ENCODE measurements around the gene PKP4.

PKP4 gene

GRCh38 chr2:158539176-158540005 is 82.6 kb downstream of the PKP4 start:
- no peak for DNase-seq (ENCODE audit: extremely low read depth in 1 of 2, low read depth in 1 of 2)

GRCh38 chr2:158542577-158542976 is 85.8 kb downstream of the PKP4 start:
- DNase-seq (ENCODE audit: extremely low read depth in 1 of 2, low read depth in 1 of 2): no peak

GRCh38 chr2:158543957-158544356 is 87.2 kb downstream of the PKP4 start:
- no peak for DNase-seq (ENCODE audit: extremely low read depth in 1 of 2, low read depth in 1 of 2)

GRCh38 chr2:158544998-158545397 is 88.2 kb downstream of the PKP4 start:
- DNase-seq (ENCODE audit: extremely low read depth in 1 of 2, low read depth in 1 of 2): no peak

GRCh38 chr2:158546412-158547144 is 89.8 kb downstream of the PKP4 start:
- no peak for DNase-seq (ENCODE audit: extremely low read depth in 1 of 2, low read depth in 1 of 2)

- DNase-seq (ENCODE audit: extremely low read depth in 1 of 2, low read depth in 1 of 2): no peak
Observed at GRCh38 chr2:158553257-158553656, 96.5 kb downstream of the PKP4 start.

- DNase-seq (ENCODE audit: extremely low read depth in 1 of 2, low read depth in 1 of 2): no peak
Observed at GRCh38 chr2:158554996-158555395, 98.2 kb downstream of the PKP4 start.

GRCh38 chr2:158556124-158556523 is 99.4 kb downstream of the PKP4 start:
- DNase-seq (ENCODE audit: extremely low read depth in 1 of 2, low read depth in 1 of 2): no peak

GRCh38 chr2:158557752-158558151 is 101.0 kb downstream of the PKP4 start:
- DNase-seq (ENCODE audit: extremely low read depth in 1 of 2, low read depth in 1 of 2): no peak

- no peak for DNase-seq (ENCODE audit: extremely low read depth in 1 of 2, low read depth in 1 of 2)
Observed at GRCh38 chr2:158559252-158559651, 102.5 kb downstream of the PKP4 start.

- no peak for DNase-seq (ENCODE audit: extremely low read depth in 1 of 2, low read depth in 1 of 2)
Observed at GRCh38 chr2:158560259-158560658, 103.5 kb downstream of the PKP4 start.

- DNase-seq (ENCODE audit: extremely low read depth in 1 of 2, low read depth in 1 of 2): no peak
Observed at GRCh38 chr2:158561054-158561453, 104.3 kb downstream of the PKP4 start.

GRCh38 chr2:158567208-158567607 is 110.5 kb downstream of the PKP4 start:
- DNase-seq (ENCODE audit: extremely low read depth in 1 of 2, low read depth in 1 of 2): no peak

- DNase-seq (ENCODE audit: extremely low read depth in 1 of 2, low read depth in 1 of 2): no peak
Observed at GRCh38 chr2:158569284-158569683, 112.5 kb downstream of the PKP4 start.

- DNase-seq (ENCODE audit: extremely low read depth in 1 of 2, low read depth in 1 of 2): no peak
Observed at GRCh38 chr2:158570869-158571268, 114.1 kb downstream of the PKP4 start.

- DNase-seq (ENCODE audit: extremely low read depth in 1 of 2, low read depth in 1 of 2): no peak
Observed at GRCh38 chr2:158573739-158574138, 117.0 kb downstream of the PKP4 start.

GRCh38 chr2:158575051-158575635 is 118.4 kb downstream of the PKP4 start:
- no peak for DNase-seq (ENCODE audit: extremely low read depth in 1 of 2, low read depth in 1 of 2)

GRCh38 chr2:158577141-158577540 is 120.4 kb downstream of the PKP4 start:
- DNase-seq (ENCODE audit: extremely low read depth in 1 of 2, low read depth in 1 of 2): no peak

- DNase-seq (ENCODE audit: extremely low read depth in 1 of 2, low read depth in 1 of 2): no peak
Observed at GRCh38 chr2:158578703-158579330, 122.1 kb downstream of the PKP4 start.

- DNase-seq (ENCODE audit: extremely low read depth in 1 of 2, low read depth in 1 of 2): no peak
Observed at GRCh38 chr2:158579928-158580327, 123.2 kb downstream of the PKP4 start.

- no peak for DNase-seq (ENCODE audit: extremely low read depth in 1 of 2, low read depth in 1 of 2)
Observed at GRCh38 chr2:158580760-158581159, 124.0 kb downstream of the PKP4 start.
